ENCODE measurements around the gene CD7. TPM values are rescaled to one million over a fixed set of nuclear protein-coding genes. Genes with fewer than 3 reads are reported as not detected.

CD7 gene
- polyA plus RNA-seq, 1 of the 3 experiments (the other 2 are of a cell fraction): 0.07 TPM

DNA sequence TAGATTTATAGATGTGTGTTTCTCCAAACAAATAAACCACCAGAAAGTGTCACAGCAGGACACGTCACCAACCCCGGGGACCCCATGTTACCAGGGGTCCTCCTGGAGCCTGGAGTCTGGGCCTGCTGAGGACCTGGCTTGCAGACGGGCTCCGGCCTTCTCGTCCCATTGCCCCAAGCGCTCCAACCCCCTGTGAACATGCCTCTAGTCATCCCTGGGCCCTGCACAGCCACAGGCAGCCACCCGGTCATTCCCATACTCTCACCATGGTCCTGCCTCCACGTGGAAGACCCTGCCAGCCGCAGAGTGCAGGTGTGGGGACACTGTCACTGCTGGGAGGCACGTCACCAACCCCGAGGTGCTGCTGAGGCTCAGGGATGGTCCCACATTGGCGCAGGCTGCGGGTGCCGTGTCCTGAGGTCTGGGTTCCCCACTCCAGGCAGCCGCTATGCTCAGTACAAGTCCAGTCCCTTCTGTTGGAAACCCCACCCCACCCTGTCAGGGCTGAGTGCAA is 11.6 kb upstream of the CD7 start:
- TF ChIP-seq, protein P1, sequence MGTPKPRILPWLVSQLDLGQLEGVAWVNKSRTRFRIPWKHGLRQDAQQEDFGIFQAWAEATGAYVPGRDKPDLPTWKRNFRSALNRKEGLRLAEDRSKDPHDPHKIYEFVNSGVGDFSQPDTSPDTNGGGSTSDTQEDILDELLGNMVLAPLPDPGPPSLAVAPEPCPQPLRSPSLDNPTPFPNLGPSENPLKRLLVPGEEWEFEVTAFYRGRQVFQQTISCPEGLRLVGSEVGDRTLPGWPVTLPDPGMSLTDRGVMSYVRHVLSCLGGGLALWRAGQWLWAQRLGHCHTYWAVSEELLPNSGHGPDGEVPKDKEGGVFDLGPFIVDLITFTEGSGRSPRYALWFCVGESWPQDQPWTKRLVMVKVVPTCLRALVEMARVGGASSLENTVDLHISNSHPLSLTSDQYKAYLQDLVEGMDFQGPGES (IDR thresholded peaks at IDR 0.05; ENCODE audit: low read depth, low read length): no peak
- TF ChIP-seq NFIC (IDR thresholded peaks at IDR 0.05; ENCODE audit: borderline replicate concordance) (no peak), RCOR1 (IDR thresholded peaks at IDR 0.05; ENCODE audit: low read length) (no peak)
- TF ChIP-seq, protein P2, sequence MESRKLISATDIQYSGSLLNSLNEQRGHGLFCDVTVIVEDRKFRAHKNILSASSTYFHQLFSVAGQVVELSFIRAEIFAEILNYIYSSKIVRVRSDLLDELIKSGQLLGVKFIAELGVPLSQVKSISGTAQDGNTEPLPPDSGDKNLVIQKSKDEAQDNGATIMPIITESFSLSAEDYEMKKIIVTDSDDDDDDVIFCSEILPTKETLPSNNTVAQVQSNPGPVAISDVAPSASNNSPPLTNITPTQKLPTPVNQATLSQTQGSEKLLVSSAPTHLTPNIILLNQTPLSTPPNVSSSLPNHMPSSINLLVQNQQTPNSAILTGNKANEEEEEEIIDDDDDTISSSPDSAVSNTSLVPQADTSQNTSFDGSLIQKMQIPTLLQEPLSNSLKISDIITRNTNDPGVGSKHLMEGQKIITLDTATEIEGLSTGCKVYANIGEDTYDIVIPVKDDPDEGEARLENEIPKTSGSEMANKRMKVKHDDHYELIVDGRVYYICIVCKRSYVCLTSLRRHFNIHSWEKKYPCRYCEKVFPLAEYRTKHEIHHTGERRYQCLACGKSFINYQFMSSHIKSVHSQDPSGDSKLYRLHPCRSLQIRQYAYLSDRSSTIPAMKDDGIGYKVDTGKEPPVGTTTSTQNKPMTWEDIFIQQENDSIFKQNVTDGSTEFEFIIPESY (IDR thresholded peaks at IDR 0.05; ENCODE audit: borderline replicate concordance, low read depth): no peak
- DNase-seq: no peak
- H3K4me1 ChIP-seq (ENCODE audit: control insufficient read depth in 1 of 2, insufficient read depth in 2 of 2, low read depth in 1 of 2, low read length in 1 of 2): peaks cover 13 to 40% of the 10 kb centered on the region in 2 experiments; a peak in 3 of 4 replicates
- H3F3A ChIP-seq (replicated peaks; ENCODE audit: insufficient read depth): no peaks in the 10 kb centered on the region
- CTCF ChIA-PET: interaction anchor here (1.1 to 9.9 kb wide), 6 partner anchors 7 to 93 kb away, joined by 3 to 78 read pairs (median 6); no protein-coding TSS in a partner anchor
- H3K4me2 ChIP-seq: no peak overlapping the region
- no peaks in the 10 kb centered on the region; the same call in none of the 2 replicates for H3K27me3 ChIP-seq (ENCODE audit: insufficient read depth)
- 81% methylated on average over 15 of the region's 15 CpGs for WGBS (ENCODE audit: low lambda C conversion rate)
- no peaks in the 10 kb centered on the region for H3K9me2 ChIP-seq
- no peaks in the 10 kb centered on the region for H3K36me3 ChIP-seq (replicated peaks in 1 of 2; ENCODE audit: control insufficient read depth in 1 of 2, insufficient read depth in 2 of 2, low read length in 1 of 2)
- H4K20me1 ChIP-seq (ENCODE audit: insufficient read depth): no peaks in the 10 kb centered on the region
- H3K4me3 ChIP-seq (ENCODE audit: low read depth in 2 of 2, low read length in 1 of 2): no peak overlapping the region
- H2AFZ ChIP-seq (ENCODE audit: low read depth): no peak overlapping the region
- POLR2A ChIA-PET: no interaction called here
- no peaks in the 10 kb centered on the region for H3K9me3 ChIP-seq
- H3K27ac ChIP-seq (ENCODE audit: low read depth in 2 of 2, low read length in 1 of 2): no peak overlapping the region
- H3K9ac ChIP-seq: no peak overlapping the region
- no peaks in the 10 kb centered on the region for H3K79me2 ChIP-seq (ENCODE audit: insufficient read depth)

DNA sequence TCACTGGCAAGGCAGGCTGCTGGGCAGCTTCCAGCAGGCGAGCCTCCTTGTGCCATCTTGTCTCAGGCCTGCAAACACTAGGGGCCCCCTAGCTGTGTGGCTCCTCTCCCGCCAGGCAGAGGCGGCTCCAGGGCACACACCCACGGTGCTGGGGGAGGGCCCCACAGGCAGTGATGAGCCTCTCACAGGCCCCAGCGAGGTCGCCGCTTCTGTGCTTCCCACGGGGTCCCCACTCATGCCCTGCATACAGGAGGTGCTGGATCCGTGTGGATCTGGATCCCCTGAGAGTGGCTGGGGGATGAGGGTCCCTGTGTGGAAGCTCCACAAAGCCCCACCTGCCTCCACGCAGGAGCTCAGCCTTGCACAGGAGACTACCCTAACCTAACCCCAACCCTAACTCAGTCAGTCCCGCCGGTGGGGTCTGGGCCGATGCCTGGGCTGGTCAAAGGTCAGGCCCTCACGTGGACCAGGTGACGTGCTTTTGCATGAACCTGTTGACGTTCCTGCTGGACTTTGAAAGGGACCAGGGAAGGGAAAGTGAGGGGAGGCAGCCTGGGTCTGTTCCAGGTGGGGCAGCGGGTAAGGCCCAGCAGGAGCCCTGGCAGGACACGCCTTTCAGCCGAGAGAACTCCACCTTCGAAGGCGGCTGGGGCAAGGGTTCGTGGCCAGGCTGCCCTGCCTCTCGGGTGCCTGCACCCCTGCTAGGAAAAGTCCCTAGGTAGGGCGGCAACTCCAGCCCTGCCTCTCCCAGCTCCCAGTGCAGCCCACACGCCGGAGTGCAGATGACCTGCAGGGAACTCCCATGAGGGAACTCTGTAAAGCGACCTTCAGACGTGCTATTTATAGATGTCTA is 11.0 kb upstream of the CD7 start:
- 89% methylated on average over 26 of the region's 28 CpGs for WGBS (ENCODE audit: low lambda C conversion rate)

More for the DNA sequence above, 11.0 kb upstream of the CD7 start:
- Histone ChIP-seq H3K36me3 (replicated peaks in 1 of 2; ENCODE audit: control insufficient read depth in 1 of 2, insufficient read depth in 2 of 2, low read length in 1 of 2) (no peaks in the 10 kb centered on the region), H3K9ac (no peak overlapping the region), H3K4me3 (ENCODE audit: low read depth in 2 of 2, low read length in 1 of 2) (no peak overlapping the region), H3K27me3 (ENCODE audit: insufficient read depth) (no peaks in the 10 kb centered on the region; the same call in none of the 2 replicates), H3K4me1 (ENCODE audit: control insufficient read depth in 1 of 2, insufficient read depth in 2 of 2, low read depth in 1 of 2, low read length in 1 of 2) (peaks cover 13 to 40% of the 10 kb centered on the region in 2 experiments; a peak in 3 of 4 replicates), H3K27ac (ENCODE audit: low read depth in 2 of 2, low read length in 1 of 2) (no peak overlapping the region), H2AFZ (ENCODE audit: low read depth) (no peak overlapping the region), H3K9me2 (no peaks in the 10 kb centered on the region), H3F3A (replicated peaks; ENCODE audit: insufficient read depth) (no peaks in the 10 kb centered on the region), H3K79me2 (ENCODE audit: insufficient read depth) (no peaks in the 10 kb centered on the region), H3K9me3 (no peaks in the 10 kb centered on the region), H4K20me1 (ENCODE audit: insufficient read depth) (no peaks in the 10 kb centered on the region), H3K4me2 (no peak overlapping the region)
- ChIA-PET CTCF (interaction anchor here (1.2 to 9.9 kb wide), 3 partner anchors 14 to 92 kb away, joined by 4 to 184 read pairs (median 78); no protein-coding TSS in a partner anchor), POLR2A (interaction anchor here (1.1 kb wide), 1 partner anchor 11 kb away, joined by 3 read pairs; the partner anchor contains the start of gene CD7)
- no peak for DNase-seq
- no peak for TF ChIP-seq RCOR1 (IDR thresholded peaks at IDR 0.05; ENCODE audit: low read length)
- no peak for TF ChIP-seq RFX5 (IDR thresholded peaks at IDR 0.05; ENCODE audit: low read length)
- TF ChIP-seq EP300 (IDR thresholded peaks at IDR 0.05; ENCODE audit: borderline replicate concordance in 1 of 2, low read depth in 1 of 2, low read length in 1 of 2): no peak
- no peak for TF ChIP-seq NFIC (IDR thresholded peaks at IDR 0.05; ENCODE audit: borderline replicate concordance)
- no peak for TF ChIP-seq FOXJ3 (CRISPR knock-in tag; IDR thresholded peaks at IDR 0.05)
- TF ChIP-seq, protein P3, sequence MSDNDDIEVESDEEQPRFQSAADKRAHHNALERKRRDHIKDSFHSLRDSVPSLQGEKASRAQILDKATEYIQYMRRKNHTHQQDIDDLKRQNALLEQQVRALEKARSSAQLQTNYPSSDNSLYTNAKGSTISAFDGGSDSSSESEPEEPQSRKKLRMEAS (IDR thresholded peaks at IDR 0.05; ENCODE audit: low read depth): no peak
- TF ChIP-seq NRF1 (IDR thresholded peaks at IDR 0.05; ENCODE audit: low read depth, low read length): no peak
- no peak for TF ChIP-seq JUND (IDR thresholded peaks at IDR 0.05)
- no peak for TF ChIP-seq POLR2AphosphoS5 (IDR thresholded peaks at IDR 0.05; ENCODE audit: low read depth, low read length)
- TF ChIP-seq CHD2 (IDR thresholded peaks at IDR 0.05; ENCODE audit: low read length, partially characterized antibody): no peak
- TF ChIP-seq SIN3A (IDR thresholded peaks at IDR 0.05; ENCODE audit: borderline replicate concordance, low read depth, low read length): no peak
- TF ChIP-seq ELF1 (IDR thresholded peaks at IDR 0.05): no peak
- TF ChIP-seq MEF2A (IDR thresholded peaks at IDR 0.05; ENCODE audit: borderline replicate concordance, low read depth): no peak
- no peak for TF ChIP-seq SMC3 (IDR thresholded peaks at IDR 0.05; ENCODE audit: low read depth, low read length)

All from SK-N-SH (cell line).